ENCODE results near the gene ZNF892. TPM values are rescaled to one million over a fixed set of nuclear protein-coding genes. Genes with fewer than 3 reads are reported as not detected.

The ZNF892 gene
- total and polyA plus RNA-seq, 9 of the 15 experiments (the other 6 are each of a cell fraction or from before 2014, with no cell fraction given): 0.07 to 0.13 (median 0.09) TPM; not detected in 6

GRCh38 chr2:95208106-95208505, 785 bp downstream of the ZNF892 start:
- H3K4me2 ChIP-seq (ENCODE audit: insufficient read depth, low read length): no peak overlapping the region
- no peaks in the 10 kb centered on the region for H3K9me1 ChIP-seq (ENCODE audit: control insufficient read depth, insufficient read depth, low read length)
- ChIA-PET POLR2A (no interaction called here), CTCF (ENCODE audit: low intra/inter-chr PET ratio) (no interaction called here)
- TF ChIP-seq BCOR (IDR thresholded peaks at IDR 0.05): no peak
- no peak for TF ChIP-seq RBM17 (IDR thresholded peaks at IDR 0.05; ENCODE audit: borderline replicate concordance, low read depth, low read length)
- TF ChIP-seq HMGXB4 (CRISPR knock-in tag; IDR thresholded peaks at IDR 0.05): no peak
- no peak for TF ChIP-seq ZNF134 (CRISPR knock-in tag; conservative IDR thresholded peaks at IDR 0.05)
- no peak for TF ChIP-seq ZNF699 (CRISPR knock-in tag; IDR thresholded peaks at IDR 0.05; ENCODE audit: insufficient replicate concordance)
- no peak for TF ChIP-seq HES1 (IDR thresholded peaks at IDR 0.05; ENCODE audit: low read depth)
- TF ChIP-seq ZZZ3 (IDR thresholded peaks at IDR 0.05): no peak
- 30% methylated on average over 6 of the region's 6 CpGs for WGBS (ENCODE audit: insufficient coverage, low coverage, missing lambda C conversion rate)
- H3K9me3 ChIP-seq (replicated peaks; ENCODE audit: control insufficient read depth, insufficient read depth, low read depth, low read length): no peaks in the 10 kb centered on the region
- no peak overlapping the region for H3K27ac ChIP-seq (ENCODE audit: extremely low read depth, low read depth, low read length)
- no peak for FAIRE-seq
- no peak overlapping the region for H3K4me3 ChIP-seq
- in situ Hi-C loops (cut with MboI) (no loop called here), intact Hi-C loops (cut with micrococcal nuclease) (loop anchor here (5.0 kb wide), 1 partner anchor 131 kb away; no protein-coding TSS in a partner anchor)
- peaks cover 0 to 10% of the 10 kb centered on the region in 2 experiments; a peak in 2 of 5 replicates for H3K4me1 ChIP-seq (replicated peaks in 1 of 2; ENCODE audit: control insufficient read depth in 2 of 2, insufficient read depth in 2 of 2, low read length in 2 of 2)
- no peaks in the 10 kb centered on the region for H3K36me3 ChIP-seq (ENCODE audit: control insufficient read depth, insufficient read depth, low read length)
- no TSS peak for BruUV-seq (replicated peaks)
- ATAC-seq: no peak
- H3K27me3 ChIP-seq (ENCODE audit: control insufficient read depth in 2 of 2, insufficient read depth in 2 of 2, low read length in 2 of 2): no peaks in the 10 kb centered on the region
- no peaks in the 10 kb centered on the region for H4K20me1 ChIP-seq (replicated peaks; ENCODE audit: control insufficient read depth, insufficient read depth, low read length)
- no peak overlapping the region for H3K9ac ChIP-seq (ENCODE audit: insufficient read depth in 1 of 2, low read depth in 2 of 2, low read length in 2 of 2)
- H3K79me2 ChIP-seq (ENCODE audit: control insufficient read depth, insufficient read depth, low read length): no peaks in the 10 kb centered on the region
- DNase-seq (ENCODE audit: extremely low read depth in 1 of 4, low spot score in 3 of 4): no peak
- H2AFZ ChIP-seq (ENCODE audit: low read depth, low read length): no peak overlapping the region; the same call in 1 of the 2 replicates

All from K562 (cell line).